Muscle layer of duodenum (tissue), 2 donors: ENCODE measurements around the gene HRH1.

Source experiments
- H3K27ac ChIP-seq: one replicate; pipeline ENCODE4 v1.7.0; 2013; ENCODE audit warnings: mild to moderate bottlenecking, low read length
- H3K27me3 ChIP-seq: one replicate; pipeline ENCODE4 v1.7.0; 2013; ENCODE audit warnings: low read depth, mild to moderate bottlenecking, control low read depth, low read length
- H3K36me3 ChIP-seq, 2 donors: one replicate each; pipeline ENCODE4 v1.7.0; 2013; ENCODE audit warnings: low read length in 2 of 2, control low read depth in 1 of 2, mild to moderate bottlenecking in 1 of 2; ENCODE audit not compliant: insufficient read depth in 2 of 2, control insufficient read depth in 1 of 2
- H3K4me1 ChIP-seq, 2 donors: one replicate each; pipeline ENCODE4 v1.7.0; 2013; ENCODE audit warnings: low read length in 2 of 2, mild to moderate bottlenecking in 2 of 2, control low read depth in 1 of 2, moderate library complexity in 1 of 2; ENCODE audit not compliant: insufficient read depth in 2 of 2, control insufficient read depth in 1 of 2
- H3K4me3 ChIP-seq, 2 donors: one replicate each; pipeline ENCODE4 v1.7.0; 2013; ENCODE audit warnings: low read length in 2 of 2, low read depth in 1 of 2, mild to moderate bottlenecking in 1 of 2
- H3K9me3 ChIP-seq, 2 donors: one replicate each; pipeline ENCODE4 v1.7.0; 2013; ENCODE audit warnings: low read length in 2 of 2, control low read depth in 1 of 2, mild to moderate bottlenecking in 1 of 2; ENCODE audit not compliant: control insufficient read depth in 1 of 2
- donor health status: healthy.

Gene HRH1

DNA sequence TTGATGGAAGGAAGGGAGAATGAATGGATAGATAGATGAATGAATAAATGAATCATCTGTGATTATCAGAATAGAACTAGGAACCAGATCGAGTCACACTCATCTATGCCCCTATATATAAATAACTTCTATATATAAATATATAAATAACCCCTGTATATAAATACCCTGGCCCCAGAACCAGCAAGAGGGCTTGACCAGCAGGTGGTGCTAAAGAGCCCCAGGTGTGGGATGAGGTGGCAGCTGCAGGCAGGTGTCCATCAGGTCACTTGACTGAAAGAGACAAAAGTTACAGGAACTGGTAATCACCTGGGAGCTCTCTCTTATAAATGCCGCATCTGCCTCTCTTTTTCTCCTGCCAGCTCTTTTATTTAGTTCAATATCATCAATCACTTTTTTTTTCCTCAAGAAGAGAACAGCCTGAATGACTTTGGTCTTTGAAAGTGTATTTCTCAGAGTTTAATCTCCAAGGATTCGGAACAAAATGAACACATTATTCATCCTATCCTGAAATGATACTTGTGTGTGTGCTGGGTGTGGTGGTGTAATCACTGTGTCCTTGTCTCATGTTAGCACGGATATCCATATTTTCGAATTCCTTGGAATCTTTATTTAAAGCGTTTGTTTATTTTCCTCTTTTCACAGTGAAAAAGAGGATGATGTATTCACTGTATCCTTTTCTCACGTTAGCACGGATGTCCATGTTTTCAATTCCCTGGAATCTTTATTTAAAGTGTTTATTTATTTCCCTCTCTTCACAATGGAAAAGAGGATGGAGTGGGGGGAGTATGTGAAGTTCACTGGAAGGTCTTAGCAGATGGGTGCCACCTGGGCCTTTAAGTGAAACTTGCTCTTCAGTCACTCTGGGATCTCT lies 82.5 kb downstream of the HRH1 start:
- H3K9me3 ChIP-seq: peaks cover 0 to 3% of the 10 kb centered on the region in 2 donors
- H3K27me3 ChIP-seq: no peaks in the 10 kb centered on the region
- no peak overlapping the region for H3K27ac ChIP-seq
- no peak overlapping the region for H3K4me3 ChIP-seq
- no peaks in the 10 kb centered on the region for H3K4me1 ChIP-seq
- H3K36me3 ChIP-seq: no peaks in the 10 kb centered on the region

DNA sequence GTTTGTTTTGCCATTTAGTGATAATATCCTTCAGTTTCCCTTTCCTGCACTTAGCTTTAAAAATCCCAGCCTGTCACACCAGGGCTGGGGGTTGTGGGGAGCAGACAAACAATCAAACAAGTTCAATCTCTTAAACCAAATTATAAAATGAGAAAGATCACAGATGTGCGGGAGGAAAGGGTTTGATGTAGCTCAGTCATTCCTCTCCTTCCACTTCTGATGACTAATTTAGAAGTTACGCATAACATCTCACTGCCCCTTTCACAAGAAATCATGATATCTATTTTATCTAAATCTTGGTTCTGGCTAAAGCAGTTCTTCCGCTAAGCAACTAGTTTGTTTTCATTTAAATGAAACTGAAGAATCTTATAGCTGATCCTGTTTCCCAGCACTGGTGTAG lies 83.8 kb downstream of the HRH1 start:
- Histone ChIP-seq H3K4me1 (no peaks in the 10 kb centered on the region), H3K27ac (no peak overlapping the region), H3K36me3 (no peaks in the 10 kb centered on the region), H3K27me3 (no peaks in the 10 kb centered on the region), H3K9me3 (peaks cover 0 to 3% of the 10 kb centered on the region in 2 donors), H3K4me3 (no peak overlapping the region)

DNA sequence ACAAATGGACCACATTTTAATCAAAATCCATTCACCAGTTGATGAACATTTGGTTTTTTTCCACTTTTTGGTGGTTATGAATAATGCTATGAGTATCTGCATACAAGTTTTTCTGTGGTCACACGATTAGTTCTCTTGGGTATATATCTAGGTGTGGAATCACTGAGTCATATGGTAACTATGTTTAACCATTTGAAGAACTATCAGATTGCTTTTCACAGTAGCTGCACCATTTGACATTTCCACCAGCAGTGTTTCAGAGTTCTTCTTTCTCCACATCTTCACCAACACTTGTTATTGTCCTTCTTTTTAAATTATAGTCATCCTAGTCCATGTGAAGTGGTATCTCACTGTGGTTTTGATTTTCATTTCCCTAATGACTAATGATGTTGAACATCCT lies 84.6 kb downstream of the HRH1 start:
- Histone ChIP-seq H3K27ac (no peak overlapping the region), H3K4me1 (no peaks in the 10 kb centered on the region), H3K36me3 (no peaks in the 10 kb centered on the region), H3K27me3 (no peaks in the 10 kb centered on the region), H3K4me3 (no peak overlapping the region), H3K9me3 (peaks cover 0 to 3% of the 10 kb centered on the region in 2 donors)

GRCh38 chr3:11239796-11240195 lies 85.5 kb downstream of the HRH1 start:
- Histone ChIP-seq H3K27me3 (no peaks in the 10 kb centered on the region), H3K27ac (no peak overlapping the region)

GRCh38 chr3:11240496-11240895 lies 86.2 kb downstream of the HRH1 start:
- H3K4me1 ChIP-seq: no peaks in the 10 kb centered on the region
- H3K36me3 ChIP-seq: no peaks in the 10 kb centered on the region
- no peaks in the 10 kb centered on the region for H3K27me3 ChIP-seq
- H3K4me3 ChIP-seq: no peak overlapping the region
- H3K27ac ChIP-seq: no peak overlapping the region
- peaks cover 0 to 3% of the 10 kb centered on the region in 2 donors for H3K9me3 ChIP-seq

More at GRCh38 chr3:11239796-11240195, 85.5 kb downstream of the HRH1 start:
- Histone ChIP-seq H3K4me1 (no peaks in the 10 kb centered on the region), H3K9me3 (peaks cover 0 to 3% of the 10 kb centered on the region in 2 donors), H3K4me3 (no peak overlapping the region), H3K36me3 (no peaks in the 10 kb centered on the region)

DNA sequence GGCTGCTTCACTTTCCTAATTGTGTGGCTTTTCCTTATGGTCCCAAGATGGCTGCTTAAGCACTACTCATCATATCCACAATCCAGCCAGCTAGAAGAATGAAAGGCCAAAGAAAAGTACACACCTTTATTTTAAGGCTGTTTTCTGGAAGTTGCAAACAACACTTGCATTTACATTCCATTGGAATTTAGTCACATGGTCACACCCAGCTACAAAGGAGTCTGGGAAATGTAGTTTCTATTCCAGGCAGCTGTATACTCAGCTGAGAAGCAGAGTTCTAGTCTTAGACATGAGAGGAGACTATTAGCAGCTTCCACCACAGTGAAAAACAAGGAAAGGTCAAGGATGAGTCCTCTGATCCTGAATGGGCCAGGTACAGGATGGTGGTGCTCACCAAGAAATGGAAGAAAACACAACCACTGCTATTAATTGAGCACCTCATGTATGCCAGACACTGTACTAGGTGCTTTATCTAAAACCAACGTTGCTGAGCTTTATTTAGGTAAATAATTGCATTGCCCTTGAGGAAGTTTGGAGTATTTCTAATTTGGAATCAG lies 89.9 kb downstream of the HRH1 start:
- Histone ChIP-seq H3K27me3 (no peaks in the 10 kb centered on the region), H3K27ac (no peak overlapping the region), H3K36me3 (no peaks in the 10 kb centered on the region), H3K4me3 (no peak overlapping the region), H3K9me3 (no peaks in the 10 kb centered on the region), H3K4me1 (no peaks in the 10 kb centered on the region)

GRCh38 chr3:11245276-11245675 lies 91.0 kb downstream of the HRH1 start:
- Histone ChIP-seq H3K4me1 (no peaks in the 10 kb centered on the region), H3K4me3 (no peak overlapping the region), H3K27me3 (no peaks in the 10 kb centered on the region), H3K27ac (no peak overlapping the region), H3K36me3 (no peaks in the 10 kb centered on the region), H3K9me3 (no peaks in the 10 kb centered on the region)

- no peak overlapping the region for H3K4me3 ChIP-seq
- no peaks in the 10 kb centered on the region for H3K27me3 ChIP-seq
- H3K36me3 ChIP-seq: no peaks in the 10 kb centered on the region
- H3K27ac ChIP-seq: no peak overlapping the region
- H3K4me1 ChIP-seq: no peaks in the 10 kb centered on the region
- H3K9me3 ChIP-seq: no peaks in the 10 kb centered on the region
Observed at GRCh38 chr3:11245827-11246662, 91.8 kb downstream of the HRH1 start.

GRCh38 chr3:11246663-11246970 lies 92.3 kb downstream of the HRH1 start:
- Histone ChIP-seq H3K4me1 (no peaks in the 10 kb centered on the region), H3K36me3 (no peaks in the 10 kb centered on the region), H3K9me3 (no peaks in the 10 kb centered on the region), H3K27ac (no peak overlapping the region), H3K4me3 (no peak overlapping the region), H3K27me3 (no peaks in the 10 kb centered on the region)

- H3K27ac ChIP-seq: no peak overlapping the region
- no peaks in the 10 kb centered on the region for H3K4me1 ChIP-seq
- H3K4me3 ChIP-seq: no peak overlapping the region
- H3K27me3 ChIP-seq: no peaks in the 10 kb centered on the region
- no peaks in the 10 kb centered on the region for H3K36me3 ChIP-seq
- no peaks in the 10 kb centered on the region for H3K9me3 ChIP-seq
Observed at GRCh38 chr3:11247362-11247761, 93.1 kb downstream of the HRH1 start.

GRCh38 chr3:11248596-11248995 lies 94.3 kb downstream of the HRH1 start:
- Histone ChIP-seq H3K27me3 (no peaks in the 10 kb centered on the region), H3K4me3 (no peak overlapping the region), H3K9me3 (no peaks in the 10 kb centered on the region), H3K36me3 (no peaks in the 10 kb centered on the region), H3K4me1 (no peaks in the 10 kb centered on the region), H3K27ac (no peak overlapping the region)
